Endothelial cell of umbilical vein (primary cell): Measurements from ENCODE around the gene COL8A1.

ENCODE experiments used
- CTCF ChIP-seq, 2 donors: IDR thresholded peaks; 1 replicate in 1 of 2; 2 replicates in 1 of 2; pipeline ENCODE4 v1.5.1; 2011; ENCODE audit warnings: low read length in 2 of 2, mild to moderate bottlenecking in 2 of 2, moderate library complexity in 2 of 2, control low read depth in 1 of 2, inconsistent platforms in 1 of 2, low read depth in 1 of 2; ENCODE audit not compliant: insufficient read depth in 1 of 2; ENCODE audit errors: extremely low read depth in 1 of 2
- EZH2 ChIP-seq: IDR thresholded peaks from 2 replicates; pipeline ENCODE4 v1.6.1; 2012; ENCODE audit warnings: borderline replicate concordance, low read depth, mild to moderate bottlenecking, moderate library complexity, low read length, inconsistent platforms; ENCODE audit not compliant: severe bottlenecking
- POLR2A ChIP-seq: IDR thresholded peaks from 2 replicates; pipeline ENCODE4 v1.6.1; 2012; ENCODE audit warnings: low read depth, mild to moderate bottlenecking, control low read depth, low read length

GRCh38 chr3:99833617-99834205, 195.3 kb downstream of the COL8A1 start:
- TF ChIP-seq EZH2, result no peak
- no peak for TF ChIP-seq CTCF (IDR thresholded peaks at IDR 0.05; ENCODE audit: extremely low read depth in 1 of 2, insufficient read depth in 1 of 2, low read depth in 1 of 2, low read length in 2 of 2)
- no peak for TF ChIP-seq POLR2A
